ENCODE results near the gene KAT2A. TPM values are rescaled to one million over a fixed set of nuclear protein-coding genes. Genes with fewer than 3 reads are reported as not detected.

Gene KAT2A
- total RNA-seq, 1 experiment from 2014 or later, result 43.5 TPM

DNA sequence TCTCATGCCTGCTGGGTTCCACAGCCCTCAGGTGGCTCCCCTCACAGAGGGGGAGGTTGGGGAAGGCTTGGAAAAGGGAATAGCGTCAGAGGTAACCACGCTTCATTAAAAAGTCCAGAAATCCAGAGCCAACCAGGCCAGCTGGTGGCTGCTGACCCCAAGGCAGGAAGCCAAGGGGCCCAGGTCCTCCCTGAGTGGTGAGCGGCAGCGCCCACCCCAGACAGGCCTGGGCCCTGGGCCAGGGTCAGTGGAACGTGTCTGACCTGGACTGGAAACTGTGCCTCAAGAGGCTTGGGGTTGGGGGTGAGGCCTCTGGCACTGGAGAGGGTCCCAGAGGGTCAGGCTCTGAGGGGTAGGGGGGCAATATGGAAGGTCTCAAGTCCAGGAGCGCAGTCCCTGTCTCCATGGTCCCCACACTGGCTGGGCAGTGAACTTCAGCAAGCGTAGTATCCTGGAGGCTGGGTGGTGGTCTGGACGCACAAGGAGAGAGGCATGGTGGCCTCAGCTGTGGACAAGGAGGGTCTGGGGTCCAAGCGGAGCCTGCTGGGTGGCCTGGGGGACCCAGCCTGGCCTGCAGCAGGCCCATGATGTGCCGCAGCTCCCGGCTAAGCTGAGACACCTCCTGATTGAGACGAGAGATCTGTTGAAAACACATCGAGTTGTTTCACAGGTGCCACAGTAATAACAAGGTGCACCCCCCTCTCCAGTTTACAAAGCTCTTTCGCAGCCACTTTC, 38.8 kb upstream of the KAT2A start:
- H3K4me3 Mint-ChIP-seq, result no peak overlapping the region
- H3K36me3 Mint-ChIP-seq (ENCODE audit: insufficient read depth in 1 of 3, low read depth in 3 of 3), result no peaks in the 10 kb centered on the region
- no peak overlapping the region for H3K23ac ChIP-seq (ENCODE audit: insufficient read length, low read depth, low read length)
- no peak overlapping the region for H2BK20ac ChIP-seq (ENCODE audit: low read depth, low read length, poor library complexity, severe bottlenecking)
- H3K56ac ChIP-seq (ENCODE audit: insufficient read length, low read depth, low read length), result no peak overlapping the region
- H2AFZ ChIP-seq (ENCODE audit: low read length), result no peak overlapping the region
- H3K27me3 Mint-ChIP-seq (ENCODE audit: low read depth), result peaks cover under 1% of the 10 kb centered on the region; the same call in 1 of the 2 replicates
- no peak overlapping the region for H2BK12ac ChIP-seq (ENCODE audit: insufficient read length, low read depth, low read length)
- no peaks in the 10 kb centered on the region for H3K79me1 ChIP-seq (ENCODE audit: insufficient read depth, low read depth, low read length, poor library complexity, severe bottlenecking)
- TF ChIP-seq, protein P1, sequence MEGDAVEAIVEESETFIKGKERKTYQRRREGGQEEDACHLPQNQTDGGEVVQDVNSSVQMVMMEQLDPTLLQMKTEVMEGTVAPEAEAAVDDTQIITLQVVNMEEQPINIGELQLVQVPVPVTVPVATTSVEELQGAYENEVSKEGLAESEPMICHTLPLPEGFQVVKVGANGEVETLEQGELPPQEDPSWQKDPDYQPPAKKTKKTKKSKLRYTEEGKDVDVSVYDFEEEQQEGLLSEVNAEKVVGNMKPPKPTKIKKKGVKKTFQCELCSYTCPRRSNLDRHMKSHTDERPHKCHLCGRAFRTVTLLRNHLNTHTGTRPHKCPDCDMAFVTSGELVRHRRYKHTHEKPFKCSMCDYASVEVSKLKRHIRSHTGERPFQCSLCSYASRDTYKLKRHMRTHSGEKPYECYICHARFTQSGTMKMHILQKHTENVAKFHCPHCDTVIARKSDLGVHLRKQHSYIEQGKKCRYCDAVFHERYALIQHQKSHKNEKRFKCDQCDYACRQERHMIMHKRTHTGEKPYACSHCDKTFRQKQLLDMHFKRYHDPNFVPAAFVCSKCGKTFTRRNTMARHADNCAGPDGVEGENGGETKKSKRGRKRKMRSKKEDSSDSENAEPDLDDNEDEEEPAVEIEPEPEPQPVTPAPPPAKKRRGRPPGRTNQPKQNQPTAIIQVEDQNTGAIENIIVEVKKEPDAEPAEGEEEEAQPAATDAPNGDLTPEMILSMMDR (conservative IDR thresholded peaks at IDR 0.05), result no peak
- no peak overlapping the region for H4K8ac ChIP-seq (replicated peaks; ENCODE audit: insufficient read length, low read depth, low read length)
- no peak overlapping the region for H2AK5ac ChIP-seq (ENCODE audit: insufficient read length, low read length)
- no peak overlapping the region for H3K4me2 ChIP-seq (ENCODE audit: insufficient read depth, insufficient read length, low read length)
- H3K4me1 Mint-ChIP-seq, result peaks cover 15 to 18% of the 10 kb centered on the region in 2 experiments
- H4K5ac ChIP-seq (ENCODE audit: insufficient read length, low read depth, low read length), result no peak overlapping the region
- no peak for DNase-seq
- no peaks in the 10 kb centered on the region for H3K27me3 ChIP-seq (ENCODE audit: insufficient read depth, low read length)
- H4K91ac ChIP-seq (ENCODE audit: insufficient read length, low read depth, low read length), result no peak overlapping the region
- H2BK5ac ChIP-seq (ENCODE audit: insufficient read length, low read length), result no peak overlapping the region
- no peak overlapping the region for H3K9ac ChIP-seq (ENCODE audit: extremely low read depth, insufficient read length, low read length)
- no CpG with 5 or more reads among the region's 14 CpGs for WGBS (ENCODE audit: extremely low coverage, insufficient read length, low lambda C conversion rate)
- no peak overlapping the region for H2BK15ac ChIP-seq (ENCODE audit: low read depth, low read length)
- H4K20me1 ChIP-seq (ENCODE audit: control insufficient read depth, insufficient read depth, insufficient read length), result no peaks in the 10 kb centered on the region
- H2BK120ac ChIP-seq (ENCODE audit: low read depth, low read length, poor library complexity, severe bottlenecking), result no peak overlapping the region
- no peak overlapping the region for H3K18ac ChIP-seq (ENCODE audit: insufficient read length, low read depth, low read length)
- peaks cover 6% of the 10 kb centered on the region for H3K23me2 ChIP-seq (ENCODE audit: insufficient read length, low read depth, low read length, poor library complexity, severe bottlenecking)
- no peak overlapping the region for H3K14ac ChIP-seq (ENCODE audit: insufficient read depth, low read length)
- H3T11ph ChIP-seq (ENCODE audit: low read length), result no peak overlapping the region
- no peaks in the 10 kb centered on the region for H3K9me3 Mint-ChIP-seq
- no peak overlapping the region for H3K27ac ChIP-seq (ENCODE audit: insufficient read length, low read depth, low read length)
- H3K79me2 ChIP-seq (ENCODE audit: insufficient read depth, low read length), result no peaks in the 10 kb centered on the region
- H3K27ac Mint-ChIP-seq, result no peak overlapping the region; a peak in 1 of 7 replicates
- no peaks in the 10 kb centered on the region for H3K4me1 ChIP-seq (ENCODE audit: insufficient read depth, low read length)
- no peaks in the 10 kb centered on the region for H3K9me3 ChIP-seq (ENCODE audit: control insufficient read depth, low read depth, low read length)
- H3K4ac ChIP-seq (ENCODE audit: low read depth, low read length), result no peak overlapping the region
